Measurements from ENCODE around the gene GPR153. TPM values are rescaled to one million over a fixed set of nuclear protein-coding genes. Genes with fewer than 3 reads are reported as not detected.

The GPR153 gene
- total and polyA plus RNA-seq, 2 of the 8 experiments (the other 6 are each of a cell fraction or from before 2014, with no cell fraction given): 5.7 to 8.1 TPM

- no peak overlapping the region for H3K4ac ChIP-seq (replicated peaks; ENCODE audit: insufficient read length, low read depth, low read length)
- no peak overlapping the region for H4K91ac ChIP-seq (replicated peaks; ENCODE audit: insufficient read length, low read length)
- CTCF ChIA-PET (ENCODE audit: partially characterized antibody): interaction anchor here (1.0 to 5.9 kb wide), 6 partner anchors 8 to 146 kb away, joined by 3 to 28 read pairs (median 8); partner anchors contain the start of gene HES2
- DNase-seq (ENCODE audit: low read depth in 1 of 2, low spot score in 2 of 2) (no peak), FAIRE-seq (no peak)
- no peak overlapping the region for H3K23ac ChIP-seq (ENCODE audit: insufficient read length)
- no peak overlapping the region for H2AFZ ChIP-seq (ENCODE audit: low read length)
- H2AK5ac ChIP-seq (ENCODE audit: low read depth, low read length): no peak overlapping the region
- no peaks in the 10 kb centered on the region for H3K9me3 ChIP-seq (ENCODE audit: insufficient read depth in 2 of 2, low read depth in 1 of 2, low read length in 1 of 2)
- no peaks in the 10 kb centered on the region; a peak in 2 of 8 replicates for H3K36me3 ChIP-seq (ENCODE audit: control insufficient read depth in 2 of 4, insufficient read depth in 4 of 4, low read length in 3 of 4)
- no peak overlapping the region for H3K4me2 ChIP-seq (ENCODE audit: insufficient read depth in 1 of 2, low read depth in 2 of 2, low read length in 2 of 2)
- no peak overlapping the region for H3K14ac ChIP-seq (ENCODE audit: insufficient read length)
- H2BK12ac ChIP-seq (ENCODE audit: low read depth, low read length): 0 out of 2 replicates have a peak overlapping the region, but pooled peaks have one; percentile 17
- 92% methylated on average over 11 of the region's 11 CpGs; no CpG with 5 or more reads in 1 of the 2 experiments for WGBS, 2 experiments (ENCODE audit: extremely low coverage in 1 of 2, insufficient coverage in 1 of 2, insufficient read length in 1 of 2, insufficient replicate concordance in 2 of 2, low coverage in 1 of 2, low lambda C conversion rate in 2 of 2, missing lambda C conversion rate in 1 of 2)
- no peak overlapping the region for H4K8ac ChIP-seq (ENCODE audit: extremely low read depth, insufficient read depth, low read length)
- H3K18ac ChIP-seq (ENCODE audit: extremely low read depth, low read length): no peak overlapping the region
- H2BK20ac ChIP-seq (ENCODE audit: low read length): no peak overlapping the region
- H3K56ac ChIP-seq (replicated peaks; ENCODE audit: insufficient read length, low read depth, low read length): no peak overlapping the region
- no peak overlapping the region for H2BK15ac ChIP-seq (ENCODE audit: low read length)
- H3K23me2 ChIP-seq (ENCODE audit: low read depth, low read length): no peaks in the 10 kb centered on the region
- H4K20me1 ChIP-seq (replicated peaks in 1 of 2; ENCODE audit: control insufficient read depth in 1 of 2, insufficient read depth in 2 of 2, low read length in 2 of 2): peaks cover 1 to 8% of the 10 kb centered on the region in 2 experiments
- H2BK5ac ChIP-seq (ENCODE audit: low read depth, low read length): no peak overlapping the region
- no peak overlapping the region for H3K27ac ChIP-seq (ENCODE audit: low read depth, low read length)
- no peak overlapping the region for H3K4me3 ChIP-seq (ENCODE audit: extremely low read depth in 1 of 4, insufficient read depth in 2 of 4, low read depth in 3 of 4, low read length in 4 of 4)
- no peak overlapping the region for H4K5ac ChIP-seq (ENCODE audit: insufficient read length, low read depth, low read length)
- H3K9ac ChIP-seq (replicated peaks in 1 of 4; ENCODE audit: extremely low read depth in 1 of 4, low read depth in 3 of 4, low read length in 3 of 4): no peak overlapping the region
- H3K27me3 ChIP-seq (replicated peaks in 1 of 4; ENCODE audit: control insufficient read depth in 3 of 4, extremely low read depth in 1 of 4, insufficient read depth in 3 of 4, low read length in 3 of 4): no peaks in the 10 kb centered on the region
- H3K79me1 ChIP-seq (ENCODE audit: low read depth, low read length): peaks cover 3% of the 10 kb centered on the region; the same call in 1 of the 2 replicates
- POLR2A ChIA-PET (ENCODE audit: partially characterized antibody): no interaction called here
- H3K79me2 ChIP-seq (ENCODE audit: control insufficient read depth in 1 of 2, insufficient read depth in 2 of 2, low read length in 2 of 2): no peaks in the 10 kb centered on the region
- H3K4me1 ChIP-seq (replicated peaks in 1 of 4; ENCODE audit: control insufficient read depth in 3 of 4, insufficient read depth in 4 of 4, low read length in 3 of 4): peaks cover 0 to 28% (median 13%) of the 10 kb centered on the region in 4 experiments; a peak in 6 of 7 replicates
- H2BK120ac ChIP-seq (replicated peaks; ENCODE audit: low read depth, low read length): no peak overlapping the region
- TF ChIP-seq, protein P1, sequence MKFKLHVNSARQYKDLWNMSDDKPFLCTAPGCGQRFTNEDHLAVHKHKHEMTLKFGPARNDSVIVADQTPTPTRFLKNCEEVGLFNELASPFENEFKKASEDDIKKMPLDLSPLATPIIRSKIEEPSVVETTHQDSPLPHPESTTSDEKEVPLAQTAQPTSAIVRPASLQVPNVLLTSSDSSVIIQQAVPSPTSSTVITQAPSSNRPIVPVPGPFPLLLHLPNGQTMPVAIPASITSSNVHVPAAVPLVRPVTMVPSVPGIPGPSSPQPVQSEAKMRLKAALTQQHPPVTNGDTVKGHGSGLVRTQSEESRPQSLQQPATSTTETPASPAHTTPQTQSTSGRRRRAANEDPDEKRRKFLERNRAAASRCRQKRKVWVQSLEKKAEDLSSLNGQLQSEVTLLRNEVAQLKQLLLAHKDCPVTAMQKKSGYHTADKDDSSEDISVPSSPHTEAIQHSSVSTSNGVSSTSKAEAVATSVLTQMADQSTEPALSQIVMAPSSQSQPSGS (IDR thresholded peaks at IDR 0.05; ENCODE audit: low read length): no peak
- no peak for TF ChIP-seq GTF2F1 (IDR thresholded peaks at IDR 0.05; ENCODE audit: borderline replicate concordance, low read depth, low read length)
- no peak for TF ChIP-seq GABPA (IDR thresholded peaks at IDR 0.05; ENCODE audit: borderline replicate concordance, insufficient read depth, low read length)
- no peak for TF ChIP-seq CTCF (IDR thresholded peaks at IDR 0.05; ENCODE audit: control extremely low read depth in 1 of 3, insufficient read depth in 1 of 3, low read depth in 1 of 3, low read length in 3 of 3)
- no peak for TF ChIP-seq BCL11A (IDR thresholded peaks at IDR 0.05; ENCODE audit: low read depth in 2 of 2, low read length in 2 of 2)
- TF ChIP-seq SRF (IDR thresholded peaks at IDR 0.05; ENCODE audit: low read depth, low read length): no peak
- no peak for TF ChIP-seq JUN (IDR thresholded peaks at IDR 0.05; ENCODE audit: low read depth, low read length)
- TF ChIP-seq CEBPB (IDR thresholded peaks at IDR 0.05; ENCODE audit: low read depth, low read length): no peak
- TF ChIP-seq RBBP5 (IDR thresholded peaks at IDR 0.05; ENCODE audit: borderline replicate concordance, low read depth, low read length): no peak
- no peak for TF ChIP-seq SUZ12 (IDR thresholded peaks at IDR 0.05; ENCODE audit: low read length)
These were observed 13.2 kb upstream of the GPR153 start for GRCh38 chr1:6274102-6274501.

All from H1 (cell line).